AG04449 (cell line): ENCODE results near the gene ASIC1.

ENCODE experiments used
- CTCF ChIA-PET: fragments of 350-600 bp; formaldehyde crosslinking; extraction: SDS; loops from one replicate; lab custom pipeline; 2021; ENCODE audit warnings: antibody characterized with exemption; lab: Yijun Ruan, JAX
- POLR2A ChIA-PET: fragments of 400-600, 350-600 bp; formaldehyde crosslinking; extraction: SDS; loops from one replicate; lab custom pipeline; 2020; ENCODE audit warnings: antibody characterized with exemption, inconsistent platforms; lab: Yijun Ruan, JAX
- DNase-seq: peaks from one replicate; pipeline ENCODE4 v3.0.0-alpha.2; 2010; ENCODE audit warnings: low read depth, low spot score
- H3K4me3 ChIP-seq: 2 replicates; pipeline ENCODE4 v1.5.1; 2011; ENCODE audit warnings: low read depth, mild to moderate bottlenecking, control low read depth, low read length
- CTCF ChIP-seq: IDR thresholded peaks from one replicate; pipeline ENCODE4 v1.5.1; 2011; ENCODE audit warnings: mild to moderate bottlenecking, moderate library complexity, low read length, control low read depth, inconsistent platforms; ENCODE audit not compliant: insufficient read depth; ENCODE audit errors: missing control alignments

ASIC1 gene

GRCh38 chr12:50018154-50018553 is 39.2 kb upstream of the ASIC1 start:
- H3K4me3 ChIP-seq: no peak overlapping the region
- ChIA-PET CTCF (interaction anchor here (1.1 to 9.4 kb wide), 10 partner anchors 8 to 151 kb away, joined by 3 to 69 read pairs (median 9); partner anchors contain the start of gene COX14), POLR2A (no interaction called here)
- no peak for DNase-seq
- TF ChIP-seq CTCF: no peak

GRCh38 chr12:50018968-50019367 is 38.4 kb upstream of the ASIC1 start:
- ChIA-PET CTCF (interaction anchor here (0.7 to 9.4 kb wide), 10 partner anchors 9 to 152 kb away, joined by 3 to 69 read pairs (median 9); partner anchors contain the start of gene COX14), POLR2A (no interaction called here)
- DNase-seq: no peak
- TF ChIP-seq CTCF: no peak
- no peak overlapping the region for H3K4me3 ChIP-seq

GRCh38 chr12:50019524-50019923 is 37.9 kb upstream of the ASIC1 start:
- ChIA-PET POLR2A (no interaction called here), CTCF (interaction anchor here (1.9 to 9.4 kb wide), 7 partner anchors 10 to 74 kb away, joined by 5 to 69 read pairs (median 13); no protein-coding TSS in a partner anchor)
- H3K4me3 ChIP-seq: no peak overlapping the region
- no peak for TF ChIP-seq CTCF
- no peak for DNase-seq

GRCh38 chr12:50021031-50021430 is 36.4 kb upstream of the ASIC1 start:
- ChIA-PET POLR2A (no interaction called here), CTCF (interaction anchor here (0.8 to 9.4 kb wide), 12 partner anchors 14 to 466 kb away, joined by 3 to 69 read pairs (median 4); no protein-coding TSS in a partner anchor)
- H3K4me3 ChIP-seq: peak overlapping the region; percentile 35
- no peak for DNase-seq
- no peak for TF ChIP-seq CTCF

GRCh38 chr12:50022903-50023302 is 34.5 kb upstream of the ASIC1 start:
- POLR2A ChIA-PET: no interaction called here
- no peak for TF ChIP-seq CTCF
- H3K4me3 ChIP-seq: no peak overlapping the region
- CTCF ChIA-PET: interaction anchor here (1.0 kb wide), 1 partner anchor 54 kb away, joined by 3 read pairs; no protein-coding TSS in a partner anchor
- no peak for DNase-seq

GRCh38 chr12:50024227-50024626 is 33.2 kb upstream of the ASIC1 start:
- H3K4me3 ChIP-seq: peak overlapping the region; percentile 94

More at GRCh38 chr12:50024227-50024626, 33.2 kb upstream of the ASIC1 start:
- TF ChIP-seq CTCF: no peak
- ChIA-PET CTCF (interaction anchor here (0.9 to 4.5 kb wide), 3 partner anchors 10 to 56 kb away, joined by 3 to 59 read pairs (median 9); no protein-coding TSS in a partner anchor), POLR2A (no interaction called here)
- DNase-seq: no peak
